ENCODE measurements around the gene DLL3. TPM values are rescaled to one million over a fixed set of nuclear protein-coding genes. Genes with fewer than 3 reads are reported as not detected.

The DLL3 gene
- total RNA-seq, 1 donor from 2014 or later: 0.17 TPM

Other genes starting within 250 kb of the DLL3 start
- gene IFNL2, start 230.6 kb upstream of the DLL3 start, total RNA-seq: not detected in 2 replicates
- gene IFNL1, start 202.5 kb upstream of the DLL3 start, total RNA-seq: not detected in 2 replicates
- 0.51 and 0.84 TPM in 2 replicates for gene LRFN1, start 178.1 kb upstream of the DLL3 start, total RNA-seq
- gene GMFG, start 162.9 kb upstream of the DLL3 start, total RNA-seq: 89.9 and 196 TPM in 2 replicates
- gene SAMD4B, start 156.5 kb upstream of the DLL3 start, total RNA-seq: 32.2 and 55.7 TPM in 2 replicates
- gene PAF1, start 107.8 kb upstream of the DLL3 start, total RNA-seq: 29.5 and 34.2 TPM in 2 replicates
- gene MED29, start 107.6 kb upstream of the DLL3 start, total RNA-seq: 10.7 and 22.5 TPM in 2 replicates
- gene ZFP36, start 92.1 kb upstream of the DLL3 start, total RNA-seq: 1.0 and 2.4 TPM in 2 replicates
- gene PLEKHG2, start 86.3 kb upstream of the DLL3 start, total RNA-seq: 13.6 and 22.1 TPM in 2 replicates
- 49.0 and 115 TPM in 2 replicates for gene RPS16, start 63.0 kb upstream of the DLL3 start, total RNA-seq
- 35.4 and 67.2 TPM in 2 replicates for gene SUPT5H, start 53.4 kb upstream of the DLL3 start, total RNA-seq
- 66.5 and 67.9 TPM in 2 replicates for gene TIMM50, start 18.1 kb upstream of the DLL3 start, total RNA-seq
- gene SELENOV, start 16.2 kb downstream of the DLL3 start, total RNA-seq: not detected in 2 replicates
- gene EID2B, start 33.9 kb downstream of the DLL3 start, total RNA-seq: 2.2 and 2.7 TPM in 2 replicates
- 16.2 and 17.8 TPM in 2 replicates for gene EID2, start 41.2 kb downstream of the DLL3 start, total RNA-seq
- gene LGALS13, start 103.6 kb downstream of the DLL3 start, total RNA-seq: not detected in 2 replicates
- not detected in 2 replicates for gene LGALS16, start 157.0 kb downstream of the DLL3 start, total RNA-seq
- gene LGALS14, start 205.5 kb downstream of the DLL3 start, total RNA-seq: not detected in 2 replicates
- not detected in 2 replicates for gene CLC, start 239.1 kb downstream of the DLL3 start, total RNA-seq

Measured in dermis blood vessel endothelial cell (primary cell).